Tibial nerve (tissue), 4 donors: ENCODE data around the gene TAOK3. TPM values are rescaled to one million over a fixed set of nuclear protein-coding genes. Genes with fewer than 3 reads are reported as not detected.
A peak's percentile ranks its signal among the peaks of the same experiment; 100 is the strongest.

Source experiments
- DNase-seq, 2 donors: peaks; one replicate each; pipeline ENCODE4 v3.0.0-alpha.2; 2019; ENCODE audit warnings: low spot score in 2 of 2
- H3K27ac ChIP-seq, 4 donors: fragments of 200-600 bp; sonication (generic) in 3 of 4; one replicate each; pipeline ENCODE4 v1.5.1; 2017 to 2019; ENCODE audit warnings: mild to moderate bottlenecking in 1 of 4
- H3K27me3 ChIP-seq, 2 donors: fragments of 200-600 bp; sonication (generic) in 1 of 2; one replicate each; pipeline versions ENCODE4 v1.5.1 to v1.6.0; 2017 to 2019
- H3K36me3 ChIP-seq, 3 donors: fragments of 200-600 bp; sonication (generic); one replicate each; pipeline ENCODE4 v1.5.1; 2018 to 2019
- H3K4me1 ChIP-seq, 4 donors: fragments of 200-600 bp; sonication (generic) in 3 of 4; one replicate each; pipeline ENCODE4 v1.5.1; 2017 to 2019
- H3K4me3 ChIP-seq, 4 donors: fragments of 200-600 bp; sonication (generic) in 3 of 4; one replicate each; pipeline ENCODE4 v1.5.1; 2017 to 2019; ENCODE audit warnings: mild to moderate bottlenecking in 1 of 4, moderate library complexity in 1 of 4
- H3K9me3 ChIP-seq, 4 donors: fragments of 200-600 bp; sonication (generic) in 3 of 4; one replicate each; pipeline ENCODE4 v1.5.1; 2017 to 2019
- CTCF ChIP-seq, 5 experiments: fragments of 200-600 bp in 3 of 5; fragments of 450-650 bp in 2 of 5; sonication (generic) in 3 of 5; IDR thresholded peaks; one replicate each; pipeline ENCODE4 v1.5.1; 2016 to 2019; ENCODE audit warnings: antibody characterized with exemption in 5 of 5, mild to moderate bottlenecking in 3 of 5, moderate library complexity in 2 of 5
- EP300 ChIP-seq, 2 donors: sonication (generic); formaldehyde crosslinking; IDR thresholded peaks; one replicate each; pipeline ENCODE4 v1.6.1; 2017; ENCODE audit warnings: antibody characterized with exemption in 2 of 2, mild to moderate bottlenecking in 1 of 2
- POLR2A ChIP-seq, 2 donors: fragments of 450-650 bp; IDR thresholded peaks; one replicate each; pipeline ENCODE4 v1.6.1; 2017; ENCODE audit warnings: antibody characterized with exemption in 2 of 2, mild to moderate bottlenecking in 2 of 2, moderate library complexity in 2 of 2
- WGBS, 2 donors: methylation state at CpG; one replicate each; pipeline ENCODE4 v1.1.5; 2018; 5-methylcytosine and 5-hydroxymethylcytosine counted together
- total RNA-seq, 4 donors: library from RNA; depleted of rRNA; stranded (reverse); fragments of >200 nt; gene quantifications; one replicate each; pipeline ENCODE4 v1.1.0, GENCODE V29; 2016

Gene TAOK3
- total RNA-seq, 4 donors from 2014 or later: 43.7 to 99.0 (median 59.6) TPM

- Histone ChIP-seq H3K4me1 (peaks cover 0 to 12% (median 4%) of the 10 kb centered on the region in 4 donors), H3K27me3 (no peaks in the 10 kb centered on the region), H3K36me3 (no peaks in the 10 kb centered on the region), H3K9me3 (no peaks in the 10 kb centered on the region), H3K27ac (no peak overlapping the region), H3K4me3 (no peak overlapping the region)
- TF ChIP-seq CTCF (IDR thresholded peaks at IDR 0.05) (no peak), EP300 (IDR thresholded peaks at IDR 0.05) (no peak), POLR2A (IDR thresholded peaks at IDR 0.05) (no peak)
- 92 to 93% methylated on average over 8 of the region's 8 CpGs for WGBS, 2 donors
- no peak for DNase-seq
These were observed 265.0 kb downstream of the TAOK3 start for GRCh38 chr12:118107694-118108093.

- peaks cover 0 to 16% (median 4%) of the 10 kb centered on the region in 4 donors for H3K4me1 ChIP-seq
- H3K27me3 ChIP-seq: no peaks in the 10 kb centered on the region
- no peak overlapping the region for H3K27ac ChIP-seq
- H3K9me3 ChIP-seq: no peaks in the 10 kb centered on the region
- H3K36me3 ChIP-seq: no peaks in the 10 kb centered on the region
- H3K4me3 ChIP-seq: no peak overlapping the region
- TF ChIP-seq POLR2A (IDR thresholded peaks at IDR 0.05) (no peak), EP300 (IDR thresholded peaks at IDR 0.05) (no peak), CTCF (IDR thresholded peaks at IDR 0.05) (no peak)
- WGBS, 2 donors: 88 to 89% methylated on average over 4 of the region's 4 CpGs
- DNase-seq: no peak
These were observed 265.7 kb downstream of the TAOK3 start for GRCh38 chr12:118107011-118107410.

DNA sequence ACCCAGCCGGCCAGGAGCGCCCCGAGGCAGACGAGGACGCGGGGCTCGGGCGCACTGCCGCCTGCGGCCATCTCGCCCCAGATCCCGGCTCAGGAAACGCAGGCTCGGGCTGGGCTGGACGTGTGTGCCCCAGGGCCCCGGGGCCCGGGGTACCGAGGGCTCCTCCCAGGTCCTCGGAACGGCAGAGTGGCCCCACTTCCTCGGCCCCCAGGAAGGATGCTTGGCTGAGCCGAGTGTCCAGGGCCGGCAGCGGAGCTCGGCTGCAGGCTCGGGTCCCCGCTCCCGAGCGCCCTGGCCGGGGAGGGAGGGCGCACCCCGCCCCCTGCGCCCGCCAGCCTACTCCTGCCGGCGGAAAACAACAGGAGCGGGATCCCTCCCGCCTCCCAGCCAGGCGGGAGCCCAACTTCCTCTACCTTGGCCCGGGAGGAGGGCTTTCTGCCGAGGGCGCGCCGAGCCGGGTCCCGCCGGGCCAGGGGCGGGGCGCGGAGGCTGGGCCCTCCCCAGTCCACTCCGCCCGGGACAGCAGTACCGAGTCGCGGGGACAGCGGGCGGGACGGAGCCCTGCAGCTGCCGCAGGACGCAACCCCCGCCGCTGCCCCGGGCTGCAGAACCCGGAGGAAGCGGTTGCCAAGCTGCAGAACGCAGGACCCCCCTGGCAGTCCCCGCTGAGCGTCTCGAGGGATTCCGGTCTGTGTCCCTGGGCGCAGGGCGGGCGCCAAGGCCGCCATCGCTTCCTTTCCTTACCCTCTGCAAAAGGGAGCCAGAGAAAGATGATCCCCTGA is 268.9 kb downstream of the TAOK3 start, which contains the start of gene VSIG10:
Gene VSIG10 (minus strand): TSS at position 411 of the 782 bp plus-strand sequence. CDS start 340 bp downstream, at position 71.
- H3K4me3 ChIP-seq: peak within 1 kb of the TSS; percentile 65 to 87 (median 75)
- H3K4me1 ChIP-seq: peaks cover 0 to 16% (median 4%) of the 10 kb centered on the region in 4 donors
- DNase-seq: peak; percentile 23 to 27
- H3K27me3 ChIP-seq: no peaks in the 10 kb centered on the region
- H3K27ac ChIP-seq: peak within 1 kb of the TSS; percentile 72 to 86 (median 80)
- TF ChIP-seq EP300 (IDR thresholded peaks at IDR 0.05): peak in 1 of 2 donors; percentile 44
- no peak for TF ChIP-seq POLR2A (IDR thresholded peaks at IDR 0.05)
- 0% methylated on average over 13 to 55 of the region's 75 CpGs for WGBS, 2 donors
- H3K9me3 ChIP-seq: no peaks in the 10 kb centered on the region
- no peaks in the 10 kb centered on the region for H3K36me3 ChIP-seq

DNA sequence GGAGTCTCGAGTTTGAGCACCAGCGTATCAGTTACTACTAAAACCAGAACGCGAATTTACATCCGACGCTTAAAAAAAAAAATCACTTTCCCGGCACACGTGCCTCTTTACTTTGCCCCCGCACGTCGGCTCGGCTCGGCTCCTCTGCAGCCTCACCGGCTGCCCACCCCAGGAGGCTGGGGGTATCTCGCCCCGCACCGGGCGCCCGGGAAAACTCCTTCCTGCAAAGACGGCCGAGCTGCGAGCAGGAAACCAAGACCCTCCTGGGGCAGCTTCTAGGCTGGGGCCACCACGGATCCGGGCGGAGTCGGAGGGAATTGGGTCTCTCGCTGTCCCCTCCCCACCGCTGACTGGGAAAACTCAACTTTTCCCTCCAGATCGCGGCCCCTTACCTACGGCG is 269.5 kb downstream of the TAOK3 start:
- DNase-seq: no peak
- Histone ChIP-seq H3K27ac (peak overlapping the region; percentile 72 to 86 (median 80)), H3K9me3 (no peaks in the 10 kb centered on the region), H3K4me3 (peak overlapping the region; percentile 65 to 87 (median 75)), H3K27me3 (no peaks in the 10 kb centered on the region), H3K4me1 (peaks cover 0 to 16% (median 4%) of the 10 kb centered on the region in 4 donors), H3K36me3 (no peaks in the 10 kb centered on the region)
- no peak for TF ChIP-seq EP300 (IDR thresholded peaks at IDR 0.05)
- no peak for TF ChIP-seq CTCF (IDR thresholded peaks at IDR 0.05)
- no peak for TF ChIP-seq POLR2A (IDR thresholded peaks at IDR 0.05)
- WGBS, 2 donors: 0 to 1% methylated on average over 27 to 32 of the region's 32 CpGs

DNA sequence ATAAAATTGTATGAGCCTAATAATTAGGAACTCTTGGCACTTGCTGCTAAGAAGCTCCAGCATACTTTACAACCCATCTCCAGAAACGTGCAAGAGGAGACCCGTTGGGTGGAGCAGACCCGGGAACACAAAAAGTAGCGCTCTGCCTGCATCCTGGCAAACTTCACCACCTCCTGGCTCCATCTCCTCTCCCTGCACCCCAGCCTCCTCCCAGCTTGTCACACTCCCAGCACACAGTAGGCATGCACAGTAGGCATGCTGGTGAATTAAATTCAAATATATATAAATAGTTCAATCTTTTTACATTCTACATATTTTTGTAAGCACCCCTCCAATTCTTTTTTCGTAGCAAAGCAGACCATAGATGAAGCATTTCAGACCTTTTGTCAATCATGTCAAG is 270.1 kb downstream of the TAOK3 start:
- H3K36me3 ChIP-seq: no peaks in the 10 kb centered on the region
- WGBS, 2 donors: 31 to 34% methylated on average over 5 of the region's 5 CpGs
- TF ChIP-seq CTCF (IDR thresholded peaks at IDR 0.05): no peak
- TF ChIP-seq EP300 (IDR thresholded peaks at IDR 0.05): no peak
- TF ChIP-seq POLR2A (IDR thresholded peaks at IDR 0.05): no peak
- peaks cover 0 to 16% (median 4%) of the 10 kb centered on the region in 4 donors for H3K4me1 ChIP-seq
- no peaks in the 10 kb centered on the region for H3K27me3 ChIP-seq
- peak overlapping the region; percentile 65 to 87 (median 75) for H3K4me3 ChIP-seq
- no peak for DNase-seq
- peak overlapping the region in 2 of 4 donors; percentile 84 to 86 for H3K27ac ChIP-seq
- no peaks in the 10 kb centered on the region for H3K9me3 ChIP-seq
